K562 (cell line): ENCODE results near the gene NUDT21. TPM values are rescaled to one million over a fixed set of nuclear protein-coding genes. Genes with fewer than 3 reads are reported as not detected.

Experiments
- BCOR ChIP-seq: fragments of 450-650 bp; IDR thresholded peaks from 2 replicates; pipeline ENCODE4 v1.6.1; 2016
- BDP1 ChIP-seq: IDR thresholded peaks from 3 replicates; pipeline ENCODE4 v1.6.1; 2011; ENCODE audit not compliant: insufficient read length, insufficient read depth
- BRCA1 ChIP-seq, 2 experiments: fragments of 450-650 bp in 1 of 2; sonication (generic) in 1 of 2; formaldehyde crosslinking in 1 of 2; IDR thresholded peaks; 2 replicates each; pipeline versions ENCODE4 v1.5.0 to v1.6.1; 2017 to 2020; ENCODE audit warnings: mild to moderate bottlenecking in 1 of 2, missing genetic modification reagents in 1 of 2
- ELF4 ChIP-seq: fragments of 450-650 bp; formaldehyde crosslinking; IDR thresholded peaks from 2 replicates; pipeline ENCODE4 v1.4.0; 2022; ENCODE audit warnings: missing genetic modification characterization
- GABPB2 ChIP-seq: fragments of 250-450 bp; sonication (Bioruptor Pico); conservative IDR thresholded peaks from 2 replicates; pipeline ENCODE4 v1.5.1; 2021; ENCODE audit warnings: mild to moderate bottlenecking
- MTA3 ChIP-seq: fragments of 450-650 bp; formaldehyde crosslinking; IDR thresholded peaks from 2 replicates; pipeline ENCODE4 v1.6.1; 2017; ENCODE audit warnings: mild to moderate bottlenecking, borderline replicate concordance
- MYC ChIP-seq, 2 experiments: fragments of 250-450 bp in 1 of 2; sonication (Bioruptor Pico) in 1 of 2; IDR thresholded peaks; 2 replicates each; pipeline versions ENCODE4 v1.5.1 to v1.6.1; 2012 to 2021; ENCODE audit warnings: low read depth in 2 of 2, borderline replicate concordance in 1 of 2, improper control_type of control experiment in 1 of 2, low read length in 1 of 2, mild to moderate bottlenecking in 1 of 2, moderate library complexity in 1 of 2
- TBP ChIP-seq: optimal IDR thresholded peaks from 2 replicates; pipeline ENCODE3; 2011; ENCODE audit warnings: low read depth, low read length, improper control_type of control experiment
- ZFP30 ChIP-seq: fragments of 250-450 bp; sonication (Bioruptor Pico); IDR thresholded peaks from 2 replicates; pipeline ENCODE4 v1.8.0; 2022; ENCODE audit warnings: moderate library complexity, mild to moderate bottlenecking, inconsistent platforms, borderline replicate concordance
- ZNF77 ChIP-seq: fragments of 250-450 bp; sonication (Bioruptor Pico); IDR thresholded peaks from 2 replicates; pipeline ENCODE4 v1.5.0; 2020
- polyA plus RNA-seq, 8 experiments: library from polyadenylated mRNA; depleted of rRNA in 4 of 8; stranded (reverse) in 5 of 8; unstranded in 3 of 8; fragments of >200 nt; fragmentation: Nextera tagmentation in 2 of 8; fragmentation: Illumina TruSeq in 1 of 8; extraction: Ambion mirVana in 2 of 8; extraction: Trizol in 1 of 8; gene quantifications; 2 replicates each; pipeline versions ENCODE4 v1.2.1 to v1.2.3, GENCODE V29; 2011 to 2014; ENCODE audit warnings: inconsistent platforms in 1 of 8, missing spikeins in 1 of 8
- total RNA-seq, 7 experiments: library from RNA; depleted of rRNA in 6 of 7; stranded (reverse); fragments of >200 nt in 6 of 7; fragmentation: Illumina TruSeq in 2 of 7; extraction: Trizol in 2 of 7; gene quantifications; 2 replicates each; pipeline versions ENCODE4 v1.2.1 to v1.2.3, GENCODE V29; 2011 to 2021; ENCODE audit warnings: low replicate concordance in 1 of 7
- TF ChIP-seq, protein P1 (sequence below), 2 experiments: fragments of 450-650 bp; conservative IDR thresholded peaks; 2 replicates each; pipeline ENCODE4 v1.6.1; 2017; ENCODE audit warnings: mild to moderate bottlenecking in 2 of 2, moderate library complexity in 2 of 2
- TF ChIP-seq, protein P2 (sequence below): fragments of 450-650 bp; IDR thresholded peaks from 2 replicates; pipeline ENCODE4 v1.6.1; 2016; ENCODE audit warnings: missing biosample characterization, missing genetic modification characterization
- TF ChIP-seq, protein P3 (sequence below): sonication (generic); formaldehyde crosslinking; IDR thresholded peaks from 2 replicates; pipeline ENCODE4 v1.8.0; 2022; ENCODE audit warnings: mild to moderate bottlenecking, missing genetic modification reagents, borderline replicate concordance
- TF ChIP-seq, protein P4 (sequence below): fragments of 250-450 bp; sonication (Bioruptor Pico); IDR thresholded peaks from 2 replicates; pipeline ENCODE4 v1.4.0; 2020
- TF ChIP-seq, protein P5 (sequence below): fragments of 150-350 bp; IDR thresholded peaks from 2 replicates; pipeline ENCODE4 v1.6.1; 2014; ENCODE audit warnings: low read depth, mild to moderate bottlenecking, low read length, borderline replicate concordance

Gene NUDT21
- total and polyA plus RNA-seq, 9 of the 15 experiments (the other 6 are each of a cell fraction or from before 2014, with no cell fraction given) = 62.4 to 218 (median 121) TPM

DNA sequence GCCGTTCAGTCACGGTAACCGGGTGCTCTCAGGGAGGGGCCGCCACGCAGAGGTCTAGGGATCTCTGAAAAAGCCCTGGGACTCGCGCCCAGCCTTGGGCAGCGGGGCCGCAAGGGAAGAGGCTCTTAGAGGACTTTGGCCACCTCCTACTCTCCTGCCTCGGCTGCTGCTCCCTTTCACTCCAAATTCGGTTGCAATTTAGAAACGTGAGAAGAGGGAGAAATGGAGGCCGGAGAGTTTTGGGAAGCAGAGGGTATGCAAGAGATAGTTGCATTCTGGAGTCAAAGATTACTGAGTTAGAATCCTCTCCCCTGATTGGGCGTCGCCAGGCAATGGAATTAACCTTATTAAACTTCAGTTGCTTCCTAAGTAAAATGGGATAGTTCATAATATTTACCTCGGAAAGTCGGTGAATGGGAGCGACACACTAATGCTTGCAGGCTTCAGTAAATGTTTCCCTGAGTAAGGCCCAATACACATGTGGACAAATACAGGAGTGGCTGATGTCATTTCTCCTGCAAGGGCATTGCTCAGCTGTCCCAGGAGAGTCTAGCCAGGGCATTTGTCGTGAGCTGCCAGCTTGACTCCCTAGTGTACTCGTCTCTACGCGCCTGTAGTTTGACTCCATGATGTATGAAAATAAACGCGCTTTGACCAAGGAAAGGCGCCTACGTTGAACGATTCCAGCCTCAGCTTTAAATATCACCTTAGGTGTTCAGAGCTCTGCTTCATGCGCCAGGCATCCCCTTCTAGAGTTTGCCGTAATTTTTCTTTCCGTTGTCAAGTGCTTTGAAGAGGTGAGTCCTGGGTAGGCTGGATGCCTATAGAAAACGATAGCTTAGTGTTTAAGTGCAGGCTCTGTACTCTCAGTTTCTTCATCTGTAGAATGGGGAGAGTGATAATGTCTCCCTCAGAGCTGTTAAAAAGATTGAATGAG, 889 bp upstream of the NUDT21 start (continued):
- TF ChIP-seq, protein P1, sequence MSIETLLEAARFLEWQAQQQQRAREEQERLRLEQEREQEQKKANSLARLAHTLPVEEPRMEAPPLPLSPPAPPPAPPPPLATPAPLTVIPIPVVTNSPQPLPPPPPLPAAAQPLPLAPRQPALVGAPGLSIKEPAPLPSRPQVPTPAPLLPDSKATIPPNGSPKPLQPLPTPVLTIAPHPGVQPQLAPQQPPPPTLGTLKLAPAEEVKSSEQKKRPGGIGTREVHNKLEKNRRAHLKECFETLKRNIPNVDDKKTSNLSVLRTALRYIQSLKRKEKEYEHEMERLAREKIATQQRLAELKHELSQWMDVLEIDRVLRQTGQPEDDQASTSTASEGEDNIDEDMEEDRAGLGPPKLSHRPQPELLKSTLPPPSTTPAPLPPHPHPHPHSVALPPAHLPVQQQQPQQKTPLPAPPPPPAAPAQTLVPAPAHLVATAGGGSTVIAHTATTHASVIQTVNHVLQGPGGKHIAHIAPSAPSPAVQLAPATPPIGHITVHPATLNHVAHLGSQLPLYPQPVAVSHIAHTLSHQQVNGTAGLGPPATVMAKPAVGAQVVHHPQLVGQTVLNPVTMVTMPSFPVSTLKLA (conservative IDR thresholded peaks at IDR 0.05) = peak in 1 of 2 experiments; percentile 40; a peak in 1 of 4 replicates
- no peak for TF ChIP-seq GABPB2
- no peak for TF ChIP-seq MTA3
- TF ChIP-seq, protein P2, sequence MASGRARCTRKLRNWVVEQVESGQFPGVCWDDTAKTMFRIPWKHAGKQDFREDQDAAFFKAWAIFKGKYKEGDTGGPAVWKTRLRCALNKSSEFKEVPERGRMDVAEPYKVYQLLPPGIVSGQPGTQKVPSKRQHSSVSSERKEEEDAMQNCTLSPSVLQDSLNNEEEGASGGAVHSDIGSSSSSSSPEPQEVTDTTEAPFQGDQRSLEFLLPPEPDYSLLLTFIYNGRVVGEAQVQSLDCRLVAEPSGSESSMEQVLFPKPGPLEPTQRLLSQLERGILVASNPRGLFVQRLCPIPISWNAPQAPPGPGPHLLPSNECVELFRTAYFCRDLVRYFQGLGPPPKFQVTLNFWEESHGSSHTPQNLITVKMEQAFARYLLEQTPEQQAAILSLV = no peak
- no peak for TF ChIP-seq ZNF77
- TF ChIP-seq BDP1 = no peak
- TF ChIP-seq ELF4 (CRISPR knock-in tag) = no peak
- no peak for TF ChIP-seq ZFP30
- no peak for TF ChIP-seq TBP
- peak; percentile 96 for TF ChIP-seq BCOR
- TF ChIP-seq, protein P3, sequence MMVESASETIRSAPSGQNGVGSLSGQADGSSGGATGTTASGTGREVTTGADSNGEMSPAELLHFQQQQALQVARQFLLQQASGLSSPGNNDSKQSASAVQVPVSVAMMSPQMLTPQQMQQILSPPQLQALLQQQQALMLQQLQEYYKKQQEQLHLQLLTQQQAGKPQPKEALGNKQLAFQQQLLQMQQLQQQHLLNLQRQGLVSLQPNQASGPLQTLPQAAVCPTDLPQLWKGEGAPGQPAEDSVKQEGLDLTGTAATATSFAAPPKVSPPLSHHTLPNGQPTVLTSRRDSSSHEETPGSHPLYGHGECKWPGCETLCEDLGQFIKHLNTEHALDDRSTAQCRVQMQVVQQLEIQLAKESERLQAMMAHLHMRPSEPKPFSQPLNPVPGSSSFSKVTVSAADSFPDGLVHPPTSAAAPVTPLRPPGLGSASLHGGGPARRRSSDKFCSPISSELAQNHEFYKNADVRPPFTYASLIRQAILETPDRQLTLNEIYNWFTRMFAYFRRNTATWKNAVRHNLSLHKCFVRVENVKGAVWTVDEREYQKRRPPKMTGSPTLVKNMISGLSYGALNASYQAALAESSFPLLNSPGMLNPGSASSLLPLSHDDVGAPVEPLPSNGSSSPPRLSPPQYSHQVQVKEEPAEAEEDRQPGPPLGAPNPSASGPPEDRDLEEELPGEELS = no peak
- TF ChIP-seq MYC (IDR thresholded peaks at IDR 0.05; ENCODE audit: low read depth, low read length) = no peak; the same call in 1 of the 2 replicates
- TF ChIP-seq MYC (CRISPR knock-in tag; IDR thresholded peaks at IDR 0.05; ENCODE audit: borderline replicate concordance, low read depth) = no peak
- TF ChIP-seq, protein P4, sequence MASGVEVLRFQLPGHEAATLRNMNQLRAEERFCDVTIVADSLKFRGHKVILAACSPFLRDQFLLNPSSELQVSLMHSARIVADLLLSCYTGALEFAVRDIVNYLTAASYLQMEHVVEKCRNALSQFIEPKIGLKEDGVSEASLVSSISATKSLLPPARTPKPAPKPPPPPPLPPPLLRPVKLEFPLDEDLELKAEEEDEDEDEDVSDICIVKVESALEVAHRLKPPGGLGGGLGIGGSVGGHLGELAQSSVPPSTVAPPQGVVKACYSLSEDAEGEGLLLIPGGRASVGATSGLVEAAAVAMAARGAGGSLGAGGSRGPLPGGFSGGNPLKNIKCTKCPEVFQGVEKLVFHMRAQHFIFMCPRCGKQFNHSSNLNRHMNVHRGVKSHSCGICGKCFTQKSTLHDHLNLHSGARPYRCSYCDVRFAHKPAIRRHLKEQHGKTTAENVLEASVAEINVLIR = no peak
- TF ChIP-seq, protein P5, sequence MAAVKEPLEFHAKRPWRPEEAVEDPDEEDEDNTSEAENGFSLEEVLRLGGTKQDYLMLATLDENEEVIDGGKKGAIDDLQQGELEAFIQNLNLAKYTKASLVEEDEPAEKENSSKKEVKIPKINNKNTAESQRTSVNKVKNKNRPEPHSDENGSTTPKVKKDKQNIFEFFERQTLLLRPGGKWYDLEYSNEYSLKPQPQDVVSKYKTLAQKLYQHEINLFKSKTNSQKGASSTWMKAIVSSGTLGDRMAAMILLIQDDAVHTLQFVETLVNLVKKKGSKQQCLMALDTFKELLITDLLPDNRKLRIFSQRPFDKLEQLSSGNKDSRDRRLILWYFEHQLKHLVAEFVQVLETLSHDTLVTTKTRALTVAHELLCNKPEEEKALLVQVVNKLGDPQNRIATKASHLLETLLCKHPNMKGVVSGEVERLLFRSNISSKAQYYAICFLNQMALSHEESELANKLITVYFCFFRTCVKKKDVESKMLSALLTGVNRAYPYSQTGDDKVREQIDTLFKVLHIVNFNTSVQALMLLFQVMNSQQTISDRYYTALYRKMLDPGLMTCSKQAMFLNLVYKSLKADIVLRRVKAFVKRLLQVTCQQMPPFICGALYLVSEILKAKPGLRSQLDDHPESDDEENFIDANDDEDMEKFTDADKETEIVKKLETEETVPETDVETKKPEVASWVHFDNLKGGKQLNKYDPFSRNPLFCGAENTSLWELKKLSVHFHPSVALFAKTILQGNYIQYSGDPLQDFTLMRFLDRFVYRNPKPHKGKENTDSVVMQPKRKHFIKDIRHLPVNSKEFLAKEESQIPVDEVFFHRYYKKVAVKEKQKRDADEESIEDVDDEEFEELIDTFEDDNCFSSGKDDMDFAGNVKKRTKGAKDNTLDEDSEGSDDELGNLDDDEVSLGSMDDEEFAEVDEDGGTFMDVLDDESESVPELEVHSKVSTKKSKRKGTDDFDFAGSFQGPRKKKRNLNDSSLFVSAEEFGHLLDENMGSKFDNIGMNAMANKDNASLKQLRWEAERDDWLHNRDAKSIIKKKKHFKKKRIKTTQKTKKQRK = no peak
- no peak for TF ChIP-seq BRCA1 (IDR thresholded peaks at IDR 0.05)
- TF ChIP-seq BRCA1 (CRISPR knock-in tag; IDR thresholded peaks at IDR 0.05) = no peak
